Measurements from ENCODE around the gene SLC35F4. TPM values are rescaled to one million over a fixed set of nuclear protein-coding genes. Genes with fewer than 3 reads are reported as not detected.

The SLC35F4 gene
- total and polyA plus RNA-seq, 2 of the 8 experiments (the other 6 are each of a cell fraction or from before 2014, with no cell fraction given) = not detected

- CTCF ChIA-PET (ENCODE audit: partially characterized antibody) = no interaction called here
- POLR2A ChIA-PET (ENCODE audit: partially characterized antibody) = interaction anchor here (0.6 kb wide), 1 partner anchor 652 kb away, joined by 3 read pairs; no protein-coding TSS in a partner anchor
- H3K23ac ChIP-seq (ENCODE audit: insufficient read length) = no peak overlapping the region
- H2BK15ac ChIP-seq (ENCODE audit: low read length) = no peak overlapping the region
- FAIRE-seq (no peak), DNase-seq (ENCODE audit: low read depth in 1 of 2, low spot score in 2 of 2) (no peak)
- H2BK120ac ChIP-seq (replicated peaks; ENCODE audit: low read depth, low read length) = no peak overlapping the region
- H2BK20ac ChIP-seq (ENCODE audit: low read length) = no peak overlapping the region
- no peak overlapping the region for H3K27ac ChIP-seq (ENCODE audit: low read depth, low read length)
- no peaks in the 10 kb centered on the region for H3K27me3 ChIP-seq (replicated peaks in 1 of 4; ENCODE audit: control insufficient read depth in 3 of 4, extremely low read depth in 1 of 4, insufficient read depth in 3 of 4, low read length in 3 of 4)
- H3K4me3 ChIP-seq (ENCODE audit: extremely low read depth in 1 of 4, insufficient read depth in 2 of 4, low read depth in 3 of 4, low read length in 4 of 4) = no peak overlapping the region
- H4K8ac ChIP-seq (ENCODE audit: extremely low read depth, insufficient read depth, low read length) = no peak overlapping the region
- no peak overlapping the region for H3K14ac ChIP-seq (ENCODE audit: insufficient read length)
- H4K91ac ChIP-seq (replicated peaks; ENCODE audit: insufficient read length, low read length) = no peak overlapping the region
- no peak overlapping the region for H2AFZ ChIP-seq (ENCODE audit: low read length)
- WGBS, 2 experiments (ENCODE audit: extremely low coverage in 1 of 2, insufficient coverage in 1 of 2, insufficient read length in 1 of 2, insufficient replicate concordance in 2 of 2, low coverage in 1 of 2, low lambda C conversion rate in 2 of 2, missing lambda C conversion rate in 1 of 2) = 87% methylated on average over 2 of the region's 2 CpGs; no CpG with 5 or more reads in 1 of the 2 experiments
- no peaks in the 10 kb centered on the region for H3K79me2 ChIP-seq (ENCODE audit: control insufficient read depth in 1 of 2, insufficient read depth in 2 of 2, low read length in 2 of 2)
- no peak overlapping the region for H3K4me2 ChIP-seq (ENCODE audit: insufficient read depth in 1 of 2, low read depth in 2 of 2, low read length in 2 of 2)
- H3K36me3 ChIP-seq (ENCODE audit: control insufficient read depth in 2 of 4, insufficient read depth in 4 of 4, low read length in 3 of 4) = no peaks in the 10 kb centered on the region
- H2AK5ac ChIP-seq (ENCODE audit: low read depth, low read length) = no peak overlapping the region
- H3K18ac ChIP-seq (ENCODE audit: extremely low read depth, low read length) = no peak overlapping the region
- no peak overlapping the region for H4K5ac ChIP-seq (ENCODE audit: insufficient read length, low read depth, low read length)
- no peaks in the 10 kb centered on the region for H3K9me3 ChIP-seq (ENCODE audit: insufficient read depth in 2 of 2, low read depth in 1 of 2, low read length in 1 of 2)
- H2BK12ac ChIP-seq (ENCODE audit: low read depth, low read length) = no peak overlapping the region
- H3K56ac ChIP-seq (replicated peaks; ENCODE audit: insufficient read length, low read depth, low read length) = no peak overlapping the region
- no peaks in the 10 kb centered on the region for H4K20me1 ChIP-seq (replicated peaks in 1 of 2; ENCODE audit: control insufficient read depth in 1 of 2, insufficient read depth in 2 of 2, low read length in 2 of 2)
- H3K4ac ChIP-seq (replicated peaks; ENCODE audit: insufficient read length, low read depth, low read length) = no peak overlapping the region
- H3K79me1 ChIP-seq (ENCODE audit: low read depth, low read length) = no peaks in the 10 kb centered on the region
- peaks cover 4 to 7% (median 5%) of the 10 kb centered on the region in 4 experiments; a peak in 6 of 7 replicates for H3K4me1 ChIP-seq (replicated peaks in 1 of 4; ENCODE audit: control insufficient read depth in 3 of 4, insufficient read depth in 4 of 4, low read length in 3 of 4)
- no peak overlapping the region for H2BK5ac ChIP-seq (ENCODE audit: low read depth, low read length)
- no peak overlapping the region for H3K9ac ChIP-seq (replicated peaks in 1 of 4; ENCODE audit: extremely low read depth in 1 of 4, low read depth in 3 of 4, low read length in 3 of 4)
- no peaks in the 10 kb centered on the region for H3K23me2 ChIP-seq (ENCODE audit: low read depth, low read length)
- no peak for TF ChIP-seq JUN (IDR thresholded peaks at IDR 0.05; ENCODE audit: low read depth, low read length)
- no peak for TF ChIP-seq BCL11A (IDR thresholded peaks at IDR 0.05; ENCODE audit: low read depth in 2 of 2, low read length in 2 of 2)
- TF ChIP-seq CTBP2 (IDR thresholded peaks at IDR 0.05; ENCODE audit: borderline replicate concordance, insufficient read depth, insufficient read length, low read length) = no peak
- TF ChIP-seq MAFK (IDR thresholded peaks at IDR 0.05; ENCODE audit: low read depth, low read length) = no peak
- no peak for TF ChIP-seq TCF12 (IDR thresholded peaks at IDR 0.05; ENCODE audit: low read depth, low read length)
- TF ChIP-seq KDM4A (IDR thresholded peaks at IDR 0.05; ENCODE audit: low read depth, low read length, severe bottlenecking) = no peak
- no peak for TF ChIP-seq NANOG (IDR thresholded peaks at IDR 0.05; ENCODE audit: insufficient read depth, low read depth, low read length, poor library complexity, severe bottlenecking)
- TF ChIP-seq SIX5 (IDR thresholded peaks at IDR 0.05; ENCODE audit: low read depth, low read length) = no peak
- no peak for TF ChIP-seq KDM1A (IDR thresholded peaks at IDR 0.05; ENCODE audit: borderline replicate concordance, low read length)
- TF ChIP-seq E2F6 (IDR thresholded peaks at IDR 0.05) = no peak
- TF ChIP-seq GTF2F1 (IDR thresholded peaks at IDR 0.05; ENCODE audit: borderline replicate concordance, low read depth, low read length) = no peak
- no peak for TF ChIP-seq POLR2AphosphoS5 (IDR thresholded peaks at IDR 0.05; ENCODE audit: low read depth, low read length)
Measured at GRCh38 chr14:57725399-57726077, 140.4 kb downstream of the SLC35F4 start.
